HG02571 (cell line): ENCODE data around the gene NAA20.
"Not testable (repeated sequence)": the region's sequence is repeated elsewhere in the genome, so short reads cannot be mapped to it uniquely, and the experiment has no call there.

ENCODE experiments used
- ATAC-seq: cut with Tn5 transposase; IDR thresholded peaks from one replicate; pipeline ENCODE4 v1.9.1; 2021; ENCODE audit warnings: mild to moderate bottlenecking, moderate library complexity; ENCODE audit not compliant: unreplicated experiment

Gene NAA20

GRCh38 chr20:19991308-19991707 is 25.9 kb upstream of the NAA20 start:
- no peak for ATAC-seq

- ATAC-seq, result no peak
These were observed 25.3 kb upstream of the NAA20 start for GRCh38 chr20:19991854-19992253.

DNA sequence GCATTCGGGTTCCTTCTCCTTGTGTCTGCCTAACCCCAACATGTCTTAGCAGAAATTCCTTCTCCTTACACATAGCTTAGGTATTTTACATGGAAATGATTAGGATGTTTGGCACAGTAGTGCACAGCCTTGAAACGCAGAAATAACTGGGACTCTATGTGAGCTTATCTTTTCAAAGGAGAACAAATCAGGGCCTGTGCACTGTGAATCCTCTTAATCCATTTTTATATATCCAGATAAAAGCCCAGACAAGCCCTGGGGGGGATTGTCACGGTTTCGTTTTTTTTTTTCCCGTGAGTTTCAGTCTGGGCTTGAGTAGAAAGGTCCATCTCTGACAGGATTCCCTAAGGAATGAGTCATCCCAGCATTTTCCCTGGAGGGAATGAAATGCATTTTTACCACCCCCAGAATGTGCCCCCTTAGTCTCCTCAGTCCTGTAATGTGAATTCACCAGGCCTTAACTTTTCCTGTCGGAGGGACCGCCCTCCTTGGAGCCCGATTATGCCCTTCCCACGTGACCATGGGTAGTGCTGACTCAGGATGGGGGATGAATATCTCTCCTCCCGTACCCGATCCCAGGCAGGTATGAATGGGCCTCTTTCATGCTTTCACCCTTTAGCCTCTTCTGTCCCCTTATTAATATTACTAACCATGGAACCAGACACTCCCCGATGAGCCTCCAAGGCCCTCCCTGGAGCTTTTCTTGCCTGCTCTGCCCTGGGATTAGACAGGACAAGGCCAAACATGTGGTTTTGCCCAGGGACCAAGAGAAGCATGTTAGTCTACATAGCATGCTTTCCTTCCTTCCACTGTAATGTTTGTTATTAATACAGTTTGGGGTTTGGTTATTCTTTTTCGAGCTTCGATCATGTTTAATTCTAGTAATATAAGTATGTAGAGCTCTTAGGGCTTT is 23.9 kb upstream of the NAA20 start:
- ATAC-seq, result no peak

DNA sequence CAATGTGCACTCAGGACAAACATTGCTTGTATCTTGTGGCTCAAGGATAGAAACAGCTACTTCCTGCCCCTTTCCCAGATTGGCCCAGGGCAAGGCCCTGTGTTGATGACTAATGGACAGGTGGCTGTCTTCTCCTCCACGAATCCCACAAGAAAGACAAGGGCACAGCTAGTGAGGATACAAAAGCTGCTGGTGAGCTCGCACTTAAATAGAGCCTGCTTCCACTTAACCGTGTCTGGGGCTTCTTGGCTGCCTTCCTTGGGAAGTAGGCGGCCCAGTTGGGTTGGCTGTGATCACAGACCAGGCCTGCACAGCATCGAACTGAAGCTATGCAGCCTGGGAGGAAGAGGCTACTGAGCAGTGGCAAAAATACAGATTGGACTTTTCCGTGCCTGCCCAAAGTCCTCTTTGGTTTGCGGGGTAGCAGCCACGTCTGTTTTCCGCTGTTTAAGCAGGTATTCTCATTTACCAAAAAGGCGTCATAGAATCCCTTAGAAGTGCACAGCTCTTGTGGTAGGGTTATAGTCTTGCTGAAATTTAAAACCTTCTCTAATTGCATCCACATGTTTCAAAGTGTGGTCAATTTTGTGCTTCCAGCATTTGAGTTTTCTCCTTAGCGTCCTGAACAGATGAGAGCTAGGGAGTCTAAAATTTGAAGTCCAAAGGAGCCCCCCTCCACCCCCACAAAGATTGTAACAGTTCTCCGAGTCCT is 23.0 kb upstream of the NAA20 start:
- ATAC-seq, result no peak

DNA sequence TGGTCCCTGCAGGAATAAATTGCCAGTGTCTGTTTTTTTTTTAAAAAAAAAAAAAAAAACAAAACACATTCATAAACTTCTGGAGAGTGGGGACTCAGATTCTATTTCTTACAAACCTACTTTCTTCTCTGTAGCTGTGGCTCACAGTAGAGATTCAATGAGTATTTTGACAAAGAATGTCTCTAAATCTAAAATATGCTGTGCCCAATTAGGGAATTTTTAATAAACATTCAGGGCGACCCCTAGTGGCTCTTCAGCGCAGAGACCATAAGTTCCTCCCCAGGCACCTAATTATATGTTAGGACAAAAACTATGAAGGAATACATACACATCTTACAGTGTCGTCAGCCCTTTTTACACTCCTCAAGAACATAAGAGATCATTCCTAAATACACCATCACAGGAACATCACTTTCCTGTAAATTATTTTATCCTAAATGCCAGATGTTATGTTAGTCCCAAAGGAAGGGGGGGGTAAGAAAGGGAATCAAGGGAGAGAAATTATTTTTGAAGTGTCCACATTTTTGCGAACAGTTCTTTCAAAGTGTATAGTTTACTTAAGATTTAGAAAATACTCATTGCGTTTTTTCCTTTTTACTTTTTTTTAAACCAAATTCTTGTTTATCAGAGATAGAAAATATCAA is 21.8 kb upstream of the NAA20 start:
- ATAC-seq, result no peak

DNA sequence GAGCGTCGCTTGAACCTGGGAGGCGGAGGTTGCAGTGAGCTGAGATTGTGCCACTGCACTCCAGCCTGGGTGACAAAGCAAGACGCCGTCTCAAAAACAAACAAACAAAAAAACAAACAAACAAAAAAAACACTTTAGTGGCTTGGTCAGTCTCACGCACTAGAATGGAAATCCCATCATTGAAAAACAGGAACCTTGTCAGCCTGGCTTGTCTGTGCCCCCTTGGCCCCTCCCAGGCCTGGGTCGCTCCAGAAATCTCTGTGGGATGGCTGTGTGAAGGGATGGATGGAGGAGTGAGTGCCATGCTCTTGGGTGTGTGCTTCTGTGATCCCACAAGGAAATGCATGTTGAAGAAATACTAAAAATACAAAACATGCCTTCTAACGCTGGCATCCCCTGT is 20.9 kb upstream of the NAA20 start:
- ATAC-seq, result no peak

DNA sequence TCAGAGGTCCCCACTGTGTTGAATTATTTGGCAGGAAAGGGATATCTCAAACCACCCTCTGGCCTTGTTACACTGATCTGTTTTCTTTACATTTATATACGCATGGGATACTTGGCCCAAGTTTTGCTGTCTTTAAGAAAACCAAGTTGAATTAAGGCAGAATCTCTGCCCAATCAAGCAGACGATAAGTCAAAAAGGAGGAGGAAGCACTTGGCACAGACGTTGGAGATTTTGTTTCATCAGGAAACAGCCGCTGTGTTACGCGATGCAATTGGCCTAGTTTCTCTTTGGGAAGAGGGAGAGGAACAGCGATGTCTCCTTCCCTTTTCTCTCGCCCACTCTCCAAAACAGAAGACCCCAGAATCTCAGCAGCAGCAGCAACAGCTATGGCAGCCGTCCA is 20.2 kb upstream of the NAA20 start:
- ATAC-seq, result no peak

GRCh38 chr20:19998990-19999705 is 18.0 kb upstream of the NAA20 start:
- no peak for ATAC-seq

- no peak for ATAC-seq
These were observed 16.8 kb upstream of the NAA20 start for GRCh38 chr20:20000211-20000968.

DNA sequence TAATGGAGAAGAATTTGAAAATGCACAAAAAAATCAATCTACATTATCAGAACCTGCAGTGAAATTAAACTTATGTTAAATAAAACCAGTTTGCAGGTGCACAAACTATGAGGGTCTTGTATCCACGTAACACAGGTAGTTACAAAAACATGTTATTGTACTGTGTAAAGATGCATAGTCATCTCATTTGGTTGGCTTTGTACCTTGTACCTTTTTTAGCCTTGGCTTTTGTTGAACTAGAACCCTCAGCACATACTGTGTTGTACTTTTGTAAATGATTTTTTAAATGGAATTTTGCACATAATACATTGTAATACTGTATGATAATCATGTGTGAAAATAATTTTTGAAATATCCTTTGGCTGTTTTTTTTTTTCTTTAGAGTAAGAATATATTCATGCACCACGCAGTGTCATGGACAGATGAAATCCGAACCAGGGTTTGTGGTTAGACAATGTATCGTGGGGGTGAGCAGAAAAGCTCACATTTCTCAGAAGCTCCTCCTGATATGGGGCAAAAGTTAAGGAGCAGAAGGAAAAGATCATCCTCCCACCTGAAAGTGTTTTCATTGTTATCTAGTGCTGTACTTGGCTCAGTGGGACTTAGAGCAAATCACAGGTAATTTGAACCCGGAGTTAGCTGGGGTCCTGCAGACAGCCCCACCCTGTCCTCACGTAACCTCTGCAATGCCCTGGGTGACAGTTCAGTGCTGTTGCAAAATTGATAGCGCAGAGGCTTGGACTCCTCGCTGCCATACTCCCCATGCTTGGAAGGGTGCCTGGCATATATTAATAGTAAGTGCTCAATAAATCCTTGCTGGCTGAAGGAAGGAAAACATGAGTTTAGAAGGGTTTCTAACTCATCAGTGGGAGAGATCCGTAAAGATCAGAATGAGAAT is 14.8 kb upstream of the NAA20 start:
- no peak for ATAC-seq

DNA sequence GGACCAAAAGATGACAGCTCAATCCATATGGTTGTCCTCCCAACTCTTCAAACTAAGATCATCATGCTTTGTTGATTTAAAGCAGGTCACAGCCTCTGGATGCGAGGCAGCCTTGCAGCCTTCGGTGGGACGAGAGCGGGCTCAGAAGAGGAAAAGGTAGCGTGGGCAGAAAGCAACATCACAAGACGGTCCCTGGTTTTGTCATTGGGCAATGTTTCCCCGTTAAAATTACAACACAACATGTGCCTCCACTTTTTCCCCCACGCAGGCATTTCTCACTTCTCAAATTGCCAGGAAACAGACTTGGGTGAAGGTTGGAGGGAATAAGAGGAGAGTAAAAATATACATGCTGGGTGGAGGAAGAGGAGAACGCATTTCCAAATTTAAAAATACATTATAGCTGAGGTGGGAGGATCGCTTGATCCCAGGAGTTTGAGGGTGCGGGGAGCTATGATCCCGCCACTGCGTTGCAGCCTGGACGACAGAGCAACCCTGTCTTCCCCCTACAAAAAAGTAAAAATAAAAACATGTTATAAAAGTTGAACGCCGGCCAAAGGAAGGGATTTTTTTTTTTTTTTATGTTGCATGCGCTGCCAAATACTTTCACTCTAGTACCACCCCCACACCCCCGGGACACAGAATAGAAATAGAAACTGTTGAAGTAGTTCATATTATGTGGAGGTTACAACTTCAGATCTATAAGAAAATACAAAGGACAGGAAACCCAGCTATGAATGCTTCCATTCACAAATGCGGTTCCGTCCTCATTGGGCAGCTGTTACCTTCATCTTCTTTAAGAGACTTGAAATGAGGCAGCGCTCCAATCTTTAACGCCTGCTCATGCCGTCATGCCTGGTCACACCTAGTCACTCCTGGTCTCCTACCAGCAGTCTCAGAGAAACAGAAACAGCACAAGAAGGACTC is 13.9 kb upstream of the NAA20 start:
- ATAC-seq, result no peak

GRCh38 chr20:20003955-20004322 is 13.2 kb upstream of the NAA20 start:
- not testable (repeated sequence) for ATAC-seq

DNA sequence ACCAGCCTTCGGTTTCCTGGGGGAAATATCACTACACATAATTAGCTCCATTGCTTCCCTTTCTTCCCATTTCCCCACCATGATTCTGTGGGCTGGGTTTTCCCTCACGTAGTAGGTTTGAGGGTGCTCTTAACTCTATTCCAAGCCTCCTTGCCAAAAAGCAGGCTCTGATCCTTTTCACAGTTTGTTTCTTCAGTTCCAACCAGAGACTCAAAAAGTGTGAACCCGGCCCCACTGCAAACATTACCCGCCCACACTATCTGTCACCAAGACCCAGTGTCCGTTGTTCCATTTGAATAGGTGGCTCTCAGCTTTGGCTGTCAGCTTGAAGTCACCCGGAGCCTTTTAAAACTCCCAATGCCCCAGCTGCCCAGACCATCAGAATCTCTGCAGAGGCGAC is 11.8 kb upstream of the NAA20 start:
- ATAC-seq, result no peak

DNA sequence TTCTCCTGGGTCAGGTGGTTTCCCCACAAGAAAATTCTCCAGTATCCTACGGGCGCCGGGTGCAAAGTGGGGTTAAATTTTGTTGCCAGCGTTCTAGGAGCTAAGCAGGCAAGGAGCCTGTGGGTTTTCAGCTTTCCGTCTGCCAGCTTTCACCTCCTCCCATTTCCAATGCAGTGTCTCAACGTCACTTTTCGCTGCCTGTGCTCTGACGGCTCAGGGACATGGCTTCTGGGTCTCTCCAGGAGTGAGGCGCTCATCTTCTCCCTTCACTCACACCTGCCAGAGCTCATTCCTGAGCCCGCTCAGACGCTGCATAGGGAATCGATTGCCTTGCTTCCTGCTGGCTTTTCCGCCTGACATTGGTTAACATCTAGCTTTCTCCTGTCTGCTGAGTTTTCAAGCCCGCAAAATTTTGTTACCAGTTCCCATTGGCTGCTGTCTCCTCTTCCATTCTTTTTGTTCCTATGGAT is 7.3 kb upstream of the NAA20 start:
- ATAC-seq, result no peak

DNA sequence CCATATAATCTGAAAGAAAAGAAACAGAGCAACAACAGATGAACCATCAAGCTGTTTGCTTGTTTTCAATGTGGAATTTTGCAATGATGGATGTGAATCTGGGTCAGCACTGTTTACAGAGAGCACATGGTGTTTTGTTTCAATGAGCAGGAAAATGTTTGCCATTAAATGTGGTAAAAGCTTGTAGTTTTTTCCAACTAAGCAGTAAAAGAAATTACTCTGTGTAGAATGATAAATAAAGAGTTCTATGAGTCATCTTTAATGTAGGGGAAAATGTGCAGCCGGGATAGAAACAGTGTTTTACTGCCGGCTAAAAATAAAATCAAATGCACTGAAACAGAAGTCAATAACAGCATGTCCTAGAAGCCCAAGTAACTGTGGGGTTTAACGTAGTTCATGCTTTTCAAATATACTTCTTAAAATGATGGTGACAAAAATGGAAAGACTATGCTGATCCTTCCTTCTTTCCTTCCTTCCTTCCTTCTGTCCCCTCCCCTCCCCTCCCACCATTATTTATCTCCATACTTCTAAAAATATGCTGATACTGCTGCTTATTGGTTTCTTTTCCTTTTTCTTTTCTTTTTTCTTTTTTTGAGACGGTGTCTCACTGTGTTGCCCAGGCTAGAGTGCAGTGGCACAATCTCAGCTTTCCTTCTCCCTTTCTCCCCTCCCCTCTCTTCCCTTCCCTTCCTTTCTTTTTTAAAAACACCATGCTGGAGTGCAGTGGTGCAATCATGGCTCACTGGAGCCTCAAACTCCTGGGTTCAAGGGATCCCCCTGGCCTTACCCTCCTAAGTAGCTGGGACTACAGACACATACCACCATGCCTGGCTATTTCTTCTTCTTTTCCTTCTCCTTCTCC is 6.3 kb upstream of the NAA20 start:
- no peak for ATAC-seq

- ATAC-seq, result no peak
These were observed 4.6 kb upstream of the NAA20 start for GRCh38 chr20:20012541-20012940.

- ATAC-seq, result no peak
These were observed 2.5 kb upstream of the NAA20 start for GRCh38 chr20:20014659-20015058.
